Epithelial cell of esophagus (primary cell): ENCODE results near the gene EMCN.
"Not testable (repeated sequence)": the region's sequence is repeated elsewhere in the genome, so short reads cannot be mapped to it uniquely, and the experiment has no call there.

Experiments
- DNase-seq: peaks from one replicate; pipeline ENCODE4 v3.0.0; 2010; ENCODE audit warnings: low read depth
- H3K4me3 ChIP-seq: 2 replicates; pipeline ENCODE4 v1.5.1; 2011; ENCODE audit warnings: mild to moderate bottlenecking, low read length, control low read depth
- CTCF ChIP-seq: IDR thresholded peaks from 2 replicates; pipeline ENCODE4 v1.5.1; 2011; ENCODE audit warnings: low read depth, mild to moderate bottlenecking, low read length, control low read depth, inconsistent platforms; ENCODE audit not compliant: insufficient read depth; ENCODE audit errors: missing control alignments

The EMCN gene

DNA sequence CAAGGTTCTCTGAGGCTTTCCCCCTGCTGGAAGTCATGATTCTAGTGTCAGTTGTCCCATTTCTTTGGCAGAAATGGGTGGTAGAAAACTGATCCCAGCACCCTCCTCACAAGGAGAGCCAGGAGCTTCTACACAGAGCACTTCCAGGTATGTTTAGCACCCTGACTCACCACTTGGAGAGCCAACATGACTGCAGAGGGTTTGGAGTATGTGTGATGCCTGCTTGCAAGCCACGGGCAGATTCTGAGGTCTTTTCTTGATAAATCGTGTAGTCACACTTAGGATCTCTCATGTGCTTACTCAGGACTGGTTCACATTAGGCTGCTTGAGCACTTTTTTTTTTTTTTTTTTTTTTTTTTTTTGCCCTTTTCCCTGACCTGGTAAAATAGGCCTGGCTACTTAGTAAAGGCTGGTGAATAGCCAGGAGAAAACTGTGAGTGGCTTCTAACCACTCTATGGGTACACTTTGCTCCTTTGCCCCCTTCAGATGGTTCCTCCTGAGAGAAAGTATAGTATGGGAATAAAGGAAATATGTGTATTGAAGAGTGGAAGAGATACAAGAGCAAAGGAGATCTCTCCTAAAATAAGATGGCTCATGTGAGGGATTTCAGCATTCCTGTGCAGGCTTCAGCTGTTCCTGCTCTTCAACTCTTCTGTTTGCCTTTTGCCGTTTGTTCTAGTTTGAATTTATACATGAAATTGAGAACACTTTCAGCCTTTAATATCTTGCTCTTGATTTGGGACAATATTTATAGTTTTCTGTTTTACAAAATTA lies 103.6 kb downstream of the EMCN start:
- DNase-seq = peak; percentile 47
- TF ChIP-seq CTCF = no peak
- no peak overlapping the region for H3K4me3 ChIP-seq

GRCh38 chr4:100391863-100392262 lies 126.0 kb downstream of the EMCN start:
- H3K4me3 ChIP-seq = no peak overlapping the region
- DNase-seq = peak; percentile 43
- no peak for TF ChIP-seq CTCF

DNA sequence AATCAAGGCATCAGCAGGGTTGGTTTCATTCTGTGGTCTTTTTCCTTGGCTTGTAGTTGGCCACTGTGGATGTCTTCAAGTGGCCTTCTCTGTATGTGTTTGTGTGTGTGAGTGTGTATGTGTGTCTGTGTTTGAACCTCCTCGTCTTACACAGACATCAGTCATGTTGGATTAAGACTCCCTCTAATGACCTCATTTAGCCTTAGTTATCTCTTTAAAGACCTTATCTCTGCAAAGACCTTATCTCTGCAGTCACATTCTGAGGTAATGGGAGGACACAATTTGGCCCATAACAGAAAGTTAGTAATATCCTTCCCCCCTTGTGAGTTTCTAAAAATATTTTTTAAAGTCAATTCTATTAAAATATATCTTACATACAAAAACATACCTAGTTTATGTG lies 126.7 kb downstream of the EMCN start:
- TF ChIP-seq CTCF = no peak
- H3K4me3 ChIP-seq = no peak overlapping the region
- DNase-seq = no peak

GRCh38 chr4:100386270-100386669 lies 131.6 kb downstream of the EMCN start:
- no peak for TF ChIP-seq CTCF
- H3K4me3 ChIP-seq = no peak overlapping the region
- DNase-seq = no peak

- peak; percentile 65 for DNase-seq
Measured at GRCh38 chr4:100380401-100380800, 137.4 kb downstream of the EMCN start.

DNA sequence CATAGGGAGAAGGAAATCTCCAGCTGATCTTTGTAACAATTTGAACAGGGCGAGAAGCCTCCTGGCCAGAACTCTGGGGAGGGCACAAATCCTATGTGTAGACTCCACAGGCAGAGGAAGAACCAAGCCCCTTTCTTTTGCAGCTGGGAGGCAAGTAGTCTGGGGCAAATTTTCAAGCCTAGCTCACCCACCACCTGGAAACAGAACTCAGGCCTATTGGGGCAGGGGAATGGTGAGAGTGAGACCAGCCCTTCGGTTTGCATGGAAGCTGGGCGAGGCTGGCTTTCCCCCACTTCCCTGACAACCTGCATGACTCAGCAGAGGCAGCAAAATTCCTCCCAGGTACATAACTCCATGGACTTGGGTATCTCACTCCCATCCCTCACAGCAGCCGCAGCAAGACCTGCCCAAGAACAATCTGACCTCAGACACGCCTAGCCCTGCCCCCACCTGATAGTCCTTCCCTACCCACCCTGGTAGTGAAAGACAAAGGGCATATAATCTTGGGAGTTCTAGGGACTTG lies 138.2 kb downstream of the EMCN start:
- TF ChIP-seq CTCF = no peak
- H3K4me3 ChIP-seq = no peak overlapping the region
- peak; percentile 69 for DNase-seq

More at GRCh38 chr4:100380401-100380800, 137.4 kb downstream of the EMCN start:
- H3K4me3 ChIP-seq = not testable (repeated sequence)

- TF ChIP-seq CTCF = peak; percentile 44
- H3K4me3 ChIP-seq = no peak overlapping the region
- DNase-seq = peak; percentile 6
Measured at GRCh38 chr4:100372432-100372831, 145.4 kb downstream of the EMCN start.
